DOHH2 (cell line): Measurements from ENCODE around the gene SLC8A1.

Experiments used
- H3F3A ChIP-seq: fragments of 200-600 bp; sonication (generic), shearing (Covaris generic); 2 replicates; pipeline ENCODE4 v1.6.0; 2016; ENCODE audit warnings: antibody characterized with exemption, mild to moderate bottlenecking; ENCODE audit not compliant: control insufficient read depth, insufficient read depth
- H3K27ac ChIP-seq: fragments of 200-600 bp; sonication (generic); 2 replicates; pipeline ENCODE4 v1.5.1; 2014; ENCODE audit warnings: low read depth, mild to moderate bottlenecking, low read length, moderate library complexity
- H3K27me3 ChIP-seq: fragments of 200-600 bp; sonication (generic); 2 replicates; pipeline ENCODE4 v1.6.1; 2014; ENCODE audit warnings: mild to moderate bottlenecking, low read length, mixed read lengths; ENCODE audit not compliant: control insufficient read depth
- H3K36me3 ChIP-seq: fragments of 200-600 bp; sonication (generic); 2 replicates; pipeline ENCODE4 v1.6.1; 2014; ENCODE audit warnings: mild to moderate bottlenecking, low read length, moderate library complexity, mixed read lengths; ENCODE audit not compliant: control insufficient read depth
- H3K4me1 ChIP-seq: fragments of 200-600 bp; sonication (generic); 2 replicates; pipeline ENCODE4 v1.6.1; 2014; ENCODE audit warnings: mild to moderate bottlenecking, low read length, mixed read lengths; ENCODE audit not compliant: control insufficient read depth
- H3K4me2 ChIP-seq: fragments of 200-600 bp; sonication (generic); 2 replicates; pipeline ENCODE4 v1.6.0; 2014; ENCODE audit warnings: mild to moderate bottlenecking, low read length, moderate library complexity
- H3K4me3 ChIP-seq: fragments of 200-600 bp; sonication (generic); 2 replicates; pipeline ENCODE4 v1.5.1; 2014; ENCODE audit warnings: mild to moderate bottlenecking, low read length, mixed read lengths
- H3K79me2 ChIP-seq: fragments of 200-600 bp; sonication (generic); 2 replicates; pipeline ENCODE4 v1.6.1; 2014; ENCODE audit warnings: mild to moderate bottlenecking, low read length, mixed read lengths; ENCODE audit not compliant: control insufficient read depth
- H3K9me2 ChIP-seq: fragments of 200-600 bp; sonication (generic); replicated peaks from 2 replicates; pipeline ENCODE4 v1.6.1; 2014; ENCODE audit warnings: mild to moderate bottlenecking, low read length, mixed read lengths; ENCODE audit not compliant: control insufficient read depth
- H3K9me3 ChIP-seq: fragments of 200-600 bp; sonication (generic); 2 replicates; pipeline ENCODE4 v1.6.1; 2014; ENCODE audit warnings: antibody characterized with exemption, low read length, mixed read lengths; ENCODE audit not compliant: control insufficient read depth, insufficient read depth
- H4K20me1 ChIP-seq: fragments of 200-600 bp; sonication (generic); 2 replicates; pipeline ENCODE4 v1.6.0; 2014; ENCODE audit warnings: low read depth, mild to moderate bottlenecking, antibody characterized with exemption, low read length, moderate library complexity; ENCODE audit not compliant: control insufficient read depth, insufficient read depth
- EZH2phosphoT487 ChIP-seq: fragments of 200-600 bp; sonication (generic); IDR thresholded peaks from 2 replicates; pipeline ENCODE4 v1.6.1; 2017; ENCODE audit warnings: borderline replicate concordance, mild to moderate bottlenecking, antibody characterized with exemption, low read length, moderate library complexity, mixed read lengths
- TF ChIP-seq, protein P1 (sequence below): fragments of 200-600 bp; sonication (generic); IDR thresholded peaks from one replicate; pipeline ENCODE4 v1.5.1; 2014; ENCODE audit warnings: antibody characterized with exemption, mild to moderate bottlenecking, low read depth, low read length; ENCODE audit not compliant: poor library complexity, severe bottlenecking

SLC8A1 gene

GRCh38 chr2:40190457-40190856 is 261.4 kb downstream of the SLC8A1 start:
- Histone ChIP-seq H3K4me3 (no peak overlapping the region), H3K27me3 (no peaks in the 10 kb centered on the region)
- TF ChIP-seq, protein P1, sequence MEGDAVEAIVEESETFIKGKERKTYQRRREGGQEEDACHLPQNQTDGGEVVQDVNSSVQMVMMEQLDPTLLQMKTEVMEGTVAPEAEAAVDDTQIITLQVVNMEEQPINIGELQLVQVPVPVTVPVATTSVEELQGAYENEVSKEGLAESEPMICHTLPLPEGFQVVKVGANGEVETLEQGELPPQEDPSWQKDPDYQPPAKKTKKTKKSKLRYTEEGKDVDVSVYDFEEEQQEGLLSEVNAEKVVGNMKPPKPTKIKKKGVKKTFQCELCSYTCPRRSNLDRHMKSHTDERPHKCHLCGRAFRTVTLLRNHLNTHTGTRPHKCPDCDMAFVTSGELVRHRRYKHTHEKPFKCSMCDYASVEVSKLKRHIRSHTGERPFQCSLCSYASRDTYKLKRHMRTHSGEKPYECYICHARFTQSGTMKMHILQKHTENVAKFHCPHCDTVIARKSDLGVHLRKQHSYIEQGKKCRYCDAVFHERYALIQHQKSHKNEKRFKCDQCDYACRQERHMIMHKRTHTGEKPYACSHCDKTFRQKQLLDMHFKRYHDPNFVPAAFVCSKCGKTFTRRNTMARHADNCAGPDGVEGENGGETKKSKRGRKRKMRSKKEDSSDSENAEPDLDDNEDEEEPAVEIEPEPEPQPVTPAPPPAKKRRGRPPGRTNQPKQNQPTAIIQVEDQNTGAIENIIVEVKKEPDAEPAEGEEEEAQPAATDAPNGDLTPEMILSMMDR: no peak
- no peak for TF ChIP-seq EZH2phosphoT487

GRCh38 chr2:40189881-40190280 is 262.0 kb downstream of the SLC8A1 start:
- no peaks in the 10 kb centered on the region for H3F3A ChIP-seq
- H3K4me1 ChIP-seq: no peaks in the 10 kb centered on the region
- no peaks in the 10 kb centered on the region for H3K27me3 ChIP-seq
- H3K9me2 ChIP-seq: no peaks in the 10 kb centered on the region
- H4K20me1 ChIP-seq: no peaks in the 10 kb centered on the region
- H3K79me2 ChIP-seq: no peaks in the 10 kb centered on the region
- TF ChIP-seq EZH2phosphoT487: no peak
- TF ChIP-seq, protein P1: no peak
- H3K4me3 ChIP-seq: no peak overlapping the region
- no peaks in the 10 kb centered on the region for H3K36me3 ChIP-seq
- no peak overlapping the region for H3K4me2 ChIP-seq
- no peaks in the 10 kb centered on the region for H3K9me3 ChIP-seq
- H3K27ac ChIP-seq: no peak overlapping the region

More at GRCh38 chr2:40190457-40190856, 261.4 kb downstream of the SLC8A1 start:
- Histone ChIP-seq H3K9me3 (no peaks in the 10 kb centered on the region), H3K36me3 (no peaks in the 10 kb centered on the region), H3K79me2 (no peaks in the 10 kb centered on the region), H3K27ac (no peak overlapping the region), H3K9me2 (no peaks in the 10 kb centered on the region), H3F3A (no peaks in the 10 kb centered on the region), H4K20me1 (no peaks in the 10 kb centered on the region), H3K4me2 (no peak overlapping the region), H3K4me1 (no peaks in the 10 kb centered on the region)

- no peaks in the 10 kb centered on the region for H3F3A ChIP-seq
- no peak overlapping the region for H3K4me2 ChIP-seq
- no peaks in the 10 kb centered on the region for H3K79me2 ChIP-seq
- no peaks in the 10 kb centered on the region for H4K20me1 ChIP-seq
- no peaks in the 10 kb centered on the region for H3K4me1 ChIP-seq
- no peak overlapping the region for H3K4me3 ChIP-seq
- no peaks in the 10 kb centered on the region for H3K27me3 ChIP-seq
- no peaks in the 10 kb centered on the region for H3K9me3 ChIP-seq
- TF ChIP-seq, protein P1: no peak
- no peak for TF ChIP-seq EZH2phosphoT487
- H3K9me2 ChIP-seq: no peaks in the 10 kb centered on the region
- no peak overlapping the region for H3K27ac ChIP-seq
- no peaks in the 10 kb centered on the region for H3K36me3 ChIP-seq
Observed at GRCh38 chr2:40187054-40187453, 264.8 kb downstream of the SLC8A1 start.

DNA sequence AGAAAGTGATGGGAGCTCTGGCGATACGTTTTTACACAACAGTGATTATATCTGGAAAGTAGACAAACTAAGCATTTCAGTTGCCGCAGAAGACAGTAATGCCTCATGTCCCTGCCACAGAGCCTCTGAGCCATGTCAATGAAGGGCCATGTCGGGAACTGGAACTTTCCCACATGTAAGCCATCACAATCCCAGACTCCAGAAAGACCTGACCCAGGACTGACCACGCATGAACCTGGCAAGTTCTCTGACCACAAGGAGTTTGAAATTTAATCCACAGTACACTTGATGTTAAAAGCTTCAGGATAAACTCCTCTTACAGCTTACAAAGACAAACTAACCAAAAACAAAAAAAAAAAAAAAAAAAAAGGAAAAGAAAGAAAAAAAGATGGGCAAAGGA is 267.3 kb downstream of the SLC8A1 start:
- TF ChIP-seq, protein P1: no peak
- TF ChIP-seq EZH2phosphoT487: no peak
- Histone ChIP-seq H3K36me3 (no peaks in the 10 kb centered on the region), H3K27me3 (no peaks in the 10 kb centered on the region), H3K4me1 (peaks cover 4% of the 10 kb centered on the region), H4K20me1 (no peaks in the 10 kb centered on the region), H3F3A (no peaks in the 10 kb centered on the region), H3K9me3 (no peaks in the 10 kb centered on the region), H3K27ac (no peak overlapping the region), H3K9me2 (no peaks in the 10 kb centered on the region), H3K79me2 (no peaks in the 10 kb centered on the region), H3K4me3 (no peak overlapping the region), H3K4me2 (no peak overlapping the region)
